DMS79 treated with DMSO at 0.1 percent for 48 hours (cell line): Measurements from ENCODE around the gene AK9.
A peak's percentile ranks its signal among the peaks of the same experiment; 100 is the strongest.
"Not testable (repeated sequence)": the region's sequence is repeated elsewhere in the genome, so short reads cannot be mapped to it uniquely, and the experiment has no call there.

Experiments
- DNase-seq: peaks from one replicate; lab custom pipeline; 2025; lab: John Stamatoyannopoulos, UW

Gene AK9

GRCh38 chr6:109623288-109623687 lies 67.7 kb downstream of the AK9 start:
- no peak for DNase-seq

- DNase-seq = no peak
These were observed 78.7 kb downstream of the AK9 start for GRCh38 chr6:109612268-109612667.

DNA sequence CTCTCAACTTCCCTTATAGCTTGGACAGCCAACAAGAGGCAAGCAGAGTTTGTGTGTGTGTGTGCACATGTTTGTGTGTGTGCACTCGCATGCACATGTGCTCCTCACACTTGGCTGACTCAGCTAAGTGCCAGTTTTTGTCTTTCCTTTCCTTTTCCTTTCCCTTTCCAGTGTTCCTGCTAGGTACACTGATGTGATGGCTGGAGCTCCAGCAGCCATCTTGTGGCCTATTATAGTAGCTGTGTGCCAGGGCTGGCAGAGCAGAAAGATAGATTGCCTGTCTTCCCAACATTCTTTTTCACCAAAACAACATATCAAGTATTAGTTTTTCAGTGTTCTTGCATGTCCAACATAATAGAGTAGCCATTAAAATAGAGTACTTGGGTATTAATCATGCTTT lies 79.5 kb downstream of the AK9 start:
- DNase-seq = no peak

- no peak for DNase-seq
These were observed 80.4 kb downstream of the AK9 start for GRCh38 chr6:109610590-109610989.

DNA sequence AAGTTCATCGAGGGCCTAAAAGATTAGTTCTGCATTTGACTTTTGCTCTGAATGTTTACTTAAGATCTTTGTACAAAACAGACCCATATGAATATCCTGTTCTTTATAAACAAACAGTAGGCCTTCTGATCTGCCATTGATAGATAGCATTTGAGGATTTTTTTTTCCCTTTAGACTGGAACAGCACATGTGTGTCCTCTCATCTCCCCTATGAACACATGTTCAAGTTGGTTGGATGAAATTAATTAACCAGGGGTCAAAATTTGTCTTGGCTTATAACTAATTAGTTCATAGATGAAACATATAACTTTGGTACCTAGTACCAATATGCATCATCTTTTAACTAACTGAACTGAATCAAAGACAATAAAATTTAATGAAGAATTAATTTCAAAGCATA lies 81.3 kb downstream of the AK9 start:
- DNase-seq = no peak

DNA sequence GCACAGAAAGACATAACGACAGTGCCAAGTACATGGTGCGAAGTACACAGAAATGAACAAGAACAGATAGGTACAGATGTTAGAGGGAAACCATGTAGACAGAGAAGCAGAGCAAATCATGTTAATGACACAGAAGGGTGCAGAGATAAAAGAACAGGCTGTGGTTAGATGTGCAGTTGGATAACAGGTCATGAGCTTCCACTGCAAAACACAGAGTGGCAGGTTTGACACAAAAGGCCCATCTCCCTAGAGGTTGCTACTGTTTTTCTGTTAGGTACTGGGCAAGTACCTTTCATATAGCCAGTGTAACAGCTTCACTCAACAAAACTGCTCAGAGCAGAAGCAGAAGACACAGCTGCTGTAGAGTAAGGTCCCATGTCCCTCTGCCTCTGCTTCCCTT lies 84.6 kb downstream of the AK9 start:
- DNase-seq = no peak

GRCh38 chr6:109595998-109596397 lies 95.0 kb downstream of the AK9 start:
- DNase-seq = no peak

- no peak for DNase-seq
These were observed 110.5 kb downstream of the AK9 start for GRCh38 chr6:109580519-109580918.

DNA sequence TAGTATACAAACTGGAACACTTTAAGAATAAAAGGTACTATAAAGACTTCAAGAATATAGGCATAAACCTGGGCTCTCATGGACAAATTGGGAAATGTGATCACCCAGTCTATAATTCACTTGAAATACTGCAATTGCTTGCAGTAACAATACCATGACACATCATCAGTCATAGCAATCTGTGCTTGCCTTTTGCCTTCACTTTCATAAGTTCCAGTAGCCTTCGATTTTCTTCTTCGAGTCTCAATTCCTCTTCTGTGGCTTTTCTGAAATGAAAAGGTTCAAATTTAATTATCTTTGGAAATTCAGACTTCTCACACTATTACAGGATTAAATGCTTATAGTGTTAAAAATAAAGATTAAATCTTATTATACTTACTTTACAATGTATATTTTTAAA lies 111.6 kb downstream of the AK9 start:
- no peak for DNase-seq

- not testable (repeated sequence) for DNase-seq
These were observed 121.1 kb downstream of the AK9 start for GRCh38 chr6:109569901-109570300.

GRCh38 chr6:109561844-109562243 lies 129.2 kb downstream of the AK9 start:
- DNase-seq = no peak

GRCh38 chr6:109531446-109531845 lies 159.6 kb downstream of the AK9 start:
- no peak for DNase-seq

- no peak for DNase-seq
These were observed 163.0 kb downstream of the AK9 start for GRCh38 chr6:109527989-109528388.

- peak; percentile 78 for DNase-seq
These were observed 163.9 kb downstream of the AK9 start for GRCh38 chr6:109526905-109527628.

- no peak for DNase-seq
These were observed 166.9 kb downstream of the AK9 start for GRCh38 chr6:109524129-109524528.

DNA sequence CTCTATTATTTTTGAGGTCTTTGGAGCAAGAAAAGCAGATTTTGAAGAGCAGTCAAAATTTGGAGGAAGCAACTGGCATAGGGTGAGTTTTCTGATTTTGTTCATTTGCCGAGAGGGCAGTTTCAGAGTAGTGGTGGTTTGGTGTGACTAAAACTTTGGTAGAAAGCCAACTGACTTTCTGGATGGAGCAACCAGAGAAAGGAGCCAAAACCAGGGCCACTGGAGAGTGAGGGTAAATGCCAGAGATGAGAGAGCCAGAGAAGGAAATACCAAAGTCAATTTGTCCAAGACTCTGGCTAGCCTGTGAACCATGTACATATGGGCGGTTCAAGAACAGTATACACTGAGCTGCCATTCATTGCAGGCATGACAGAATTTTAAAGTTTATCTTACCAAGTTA lies 167.5 kb downstream of the AK9 start:
- no peak for DNase-seq

- no peak for DNase-seq
These were observed 169.9 kb downstream of the AK9 start for GRCh38 chr6:109521080-109521479.

GRCh38 chr6:109519647-109520046 lies 171.4 kb downstream of the AK9 start:
- not testable (repeated sequence) for DNase-seq

- DNase-seq = no peak
These were observed 174.1 kb downstream of the AK9 start for GRCh38 chr6:109516929-109517328.

DNA sequence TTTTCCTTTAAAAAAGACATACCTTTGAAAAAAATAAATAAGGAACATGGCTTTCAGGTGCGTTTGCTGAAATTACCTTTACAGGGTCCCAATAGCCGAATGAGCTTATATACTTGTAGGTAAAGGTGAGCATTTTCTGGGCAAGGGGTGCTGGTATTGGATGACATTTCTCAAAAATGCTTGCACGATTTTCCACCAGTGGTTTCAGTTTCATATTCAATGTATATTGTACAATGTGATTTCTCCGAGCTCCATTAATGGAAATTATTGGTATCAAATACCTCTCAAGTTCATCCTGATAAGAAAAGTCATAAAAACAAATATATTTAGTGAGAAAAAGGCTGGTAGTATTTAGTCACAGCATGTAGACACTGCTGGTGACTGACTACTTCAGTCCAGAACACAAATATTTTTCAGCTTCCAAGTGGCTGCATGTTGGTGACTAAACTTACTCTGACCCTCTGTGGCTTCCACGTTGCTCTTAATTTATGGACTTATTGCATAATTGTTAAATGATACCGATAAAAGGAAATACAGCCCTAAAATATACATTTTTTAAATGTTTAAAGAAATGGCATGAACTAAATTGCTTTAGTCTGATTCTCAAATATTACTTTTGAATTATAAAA lies 175.1 kb downstream of the AK9 start:
- DNase-seq = no peak

- no peak for DNase-seq
These were observed 176.1 kb downstream of the AK9 start for GRCh38 chr6:109514946-109515345.

DNA sequence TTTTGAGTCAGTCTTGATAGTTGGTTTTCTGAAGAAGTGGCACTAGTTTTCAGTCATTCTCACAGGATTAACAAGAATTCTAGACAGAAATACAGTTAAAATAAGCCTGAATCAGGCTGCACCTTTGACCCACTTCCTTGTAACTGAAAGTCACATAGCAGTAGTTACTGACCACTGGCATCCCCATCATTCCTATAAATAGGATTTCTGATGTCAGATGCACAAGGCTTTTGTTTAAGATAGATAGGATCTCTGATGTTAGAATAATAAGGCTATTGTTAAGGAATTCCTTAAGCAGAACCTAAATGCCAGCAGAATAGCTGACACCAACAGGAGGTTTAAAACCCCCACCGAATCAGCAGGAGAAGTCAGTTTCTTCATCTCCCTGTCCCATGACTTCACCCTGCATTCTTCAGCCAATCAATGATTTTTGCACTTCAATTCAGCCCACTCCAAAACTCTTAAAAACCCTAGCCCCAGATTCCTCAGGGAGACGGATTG lies 177.4 kb downstream of the AK9 start:
- no peak for DNase-seq

DNA sequence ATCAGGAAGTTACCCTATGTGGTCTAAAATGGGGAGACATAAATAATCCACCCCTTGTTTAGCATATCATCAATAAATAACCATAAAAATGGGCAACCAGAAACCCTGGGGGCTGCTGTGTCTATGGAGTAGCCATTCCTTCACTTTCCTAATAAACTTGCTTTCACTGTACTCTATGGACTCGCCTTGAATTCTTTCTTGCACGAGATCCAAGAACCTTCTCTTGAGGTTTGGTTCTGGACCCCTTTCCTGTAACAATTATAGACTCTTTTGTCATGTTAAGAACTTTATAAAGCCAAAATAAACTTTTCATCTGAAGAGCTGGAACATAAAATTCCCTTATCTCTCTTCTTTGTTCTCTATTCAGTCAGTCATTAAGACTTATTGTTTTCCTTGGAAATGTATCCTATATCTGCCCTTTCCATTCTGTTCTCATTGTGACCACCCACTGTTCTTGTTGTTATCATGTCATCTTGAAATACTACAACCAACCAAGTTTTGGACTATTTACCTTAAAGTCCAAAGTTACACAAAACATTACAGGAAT lies 178.7 kb downstream of the AK9 start:
- no peak for DNase-seq
